ENCODE measurements around the gene LBX2. TPM values are rescaled to one million over a fixed set of nuclear protein-coding genes. Genes with fewer than 3 reads are reported as not detected.

Gene LBX2
- total and polyA plus RNA-seq, 9 of the 15 experiments (the other 6 are each of a cell fraction or from before 2014, with no cell fraction given), result 0.39 to 6.2 (median 1.8) TPM; not detected in 1

GRCh38 chr2:74507145-74507925 lies 7.9 kb upstream of the LBX2 start, which contains the start of gene PCGF1 (continued):
- TF ChIP-seq ESRRA (IDR thresholded peaks at IDR 0.05; ENCODE audit: borderline replicate concordance, low read depth) (peak; percentile 27; the same call in 1 of the 2 replicates), SAP30 (IDR thresholded peaks at IDR 0.05; ENCODE audit: borderline replicate concordance, insufficient read depth, low read depth, low read length, poor library complexity, severe bottlenecking) (no peak), FOS (IDR thresholded peaks at IDR 0.05; ENCODE audit: extremely low read depth, insufficient read length) (no peak), ETS2 (tag; IDR thresholded peaks at IDR 0.05; ENCODE audit: borderline replicate concordance, poor library complexity, severe bottlenecking) (no peak), ZNF224 (CRISPR knock-in tag; IDR thresholded peaks at IDR 0.05) (no peak), ZBTB34 (CRISPR knock-in tag; IDR thresholded peaks at IDR 0.05) (no peak), ZBTB7A (IDR thresholded peaks at IDR 0.05; ENCODE audit: borderline replicate concordance, control insufficient read depth, low read depth, low read length) (peak; percentile 92), HDAC3 (IDR thresholded peaks at IDR 0.05; ENCODE audit: borderline replicate concordance, partially characterized antibody) (no peak), CHD4 (IDR thresholded peaks at IDR 0.05; ENCODE audit: insufficient read depth, insufficient replicate concordance, low read depth, low read length, poor library complexity, severe bottlenecking) (no peak), SPI1 (IDR thresholded peaks at IDR 0.05; ENCODE audit: borderline replicate concordance, low read depth, low read length) (0 out of 2 replicates have a peak, but pooled peaks have one; percentile 34), SIN3A (IDR thresholded peaks at IDR 0.05; ENCODE audit: borderline replicate concordance in 2 of 2, control insufficient read depth in 1 of 2, low read depth in 2 of 2, low read length in 2 of 2) (peak in 1 of 2 experiments; percentile 77; a peak in 2 of 4 replicates), PATZ1 (CRISPR knock-in tag; IDR thresholded peaks at IDR 0.05; ENCODE audit: borderline replicate concordance) (no peak), ZNF280B (CRISPR knock-in tag; IDR thresholded peaks at IDR 0.05) (no peak)
- TF ChIP-seq, protein P1, sequence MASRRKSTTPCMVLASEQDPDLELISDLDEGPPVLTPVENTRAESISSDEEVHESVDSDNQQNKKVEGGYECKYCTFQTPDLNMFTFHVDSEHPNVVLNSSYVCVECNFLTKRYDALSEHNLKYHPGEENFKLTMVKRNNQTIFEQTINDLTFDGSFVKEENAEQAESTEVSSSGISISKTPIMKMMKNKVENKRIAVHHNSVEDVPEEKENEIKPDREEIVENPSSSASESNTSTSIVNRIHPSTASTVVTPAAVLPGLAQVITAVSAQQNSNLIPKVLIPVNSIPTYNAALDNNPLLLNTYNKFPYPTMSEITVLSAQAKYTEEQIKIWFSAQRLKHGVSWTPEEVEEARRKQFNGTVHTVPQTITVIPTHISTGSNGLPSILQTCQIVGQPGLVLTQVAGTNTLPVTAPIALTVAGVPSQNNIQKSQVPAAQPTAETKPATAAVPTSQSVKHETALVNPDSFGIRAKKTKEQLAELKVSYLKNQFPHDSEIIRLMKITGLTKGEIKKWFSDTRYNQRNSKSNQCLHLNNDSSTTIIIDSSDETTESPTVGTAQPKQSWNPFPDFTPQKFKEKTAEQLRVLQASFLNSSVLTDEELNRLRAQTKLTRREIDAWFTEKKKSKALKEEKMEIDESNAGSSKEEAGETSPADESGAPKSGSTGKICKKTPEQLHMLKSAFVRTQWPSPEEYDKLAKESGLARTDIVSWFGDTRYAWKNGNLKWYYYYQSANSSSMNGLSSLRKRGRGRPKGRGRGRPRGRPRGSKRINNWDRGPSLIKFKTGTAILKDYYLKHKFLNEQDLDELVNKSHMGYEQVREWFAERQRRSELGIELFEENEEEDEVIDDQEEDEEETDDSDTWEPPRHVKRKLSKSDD (conservative IDR thresholded peaks at IDR 0.05; ENCODE audit: low read length), result no peak
- TF ChIP-seq, protein P2, sequence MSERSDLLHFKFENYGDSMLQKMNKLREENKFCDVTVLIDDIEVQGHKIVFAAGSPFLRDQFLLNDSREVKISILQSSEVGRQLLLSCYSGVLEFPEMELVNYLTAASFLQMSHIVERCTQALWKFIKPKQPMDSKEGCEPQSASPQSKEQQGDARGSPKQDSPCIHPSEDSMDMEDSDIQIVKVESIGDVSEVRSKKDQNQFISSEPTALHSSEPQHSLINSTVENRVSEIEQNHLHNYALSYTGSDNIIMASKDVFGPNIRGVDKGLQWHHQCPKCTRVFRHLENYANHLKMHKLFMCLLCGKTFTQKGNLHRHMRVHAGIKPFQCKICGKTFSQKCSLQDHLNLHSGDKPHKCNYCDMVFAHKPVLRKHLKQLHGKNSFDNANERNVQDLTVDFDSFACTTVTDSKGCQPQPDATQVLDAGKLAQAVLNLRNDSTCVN (CRISPR knock-in tag; IDR thresholded peaks at IDR 0.05), result no peak

Data from K562 (cell line).